Activated CD4-positive, alpha-beta T cell treated with anti-CD3 and anti-CD28 coated beads, Interleukin-2, amount 10 ng/mL, durations not matched to agents 24 days and 14 days (primary cell): Measurements from ENCODE around the gene ZSWIM8. TPM values are rescaled to one million over a fixed set of nuclear protein-coding genes. Genes with fewer than 3 reads are reported as not detected.
"Not testable (repeated sequence)": the region's sequence is repeated elsewhere in the genome, so short reads cannot be mapped to it uniquely, and the experiment has no call there.

ENCODE experiments used
- DNase-seq: peaks from one replicate; pipeline ENCODE4 v3.0.0; 2022
- H3K27ac Mint-ChIP-seq: one replicate; pipeline ENCODE4 v1.8.0; 2022; ENCODE audit warnings: mild to moderate bottlenecking, mixed read lengths
- H3K27me3 Mint-ChIP-seq: one replicate; pipeline ENCODE4 v1.8.0; 2022; ENCODE audit warnings: mixed read lengths
- H3K36me3 Mint-ChIP-seq: one replicate; pipeline ENCODE4 v1.8.0; 2022; ENCODE audit warnings: low read depth, mild to moderate bottlenecking, mixed read lengths
- H3K4me1 Mint-ChIP-seq: one replicate; pipeline ENCODE4 v1.8.0; 2021; ENCODE audit warnings: mixed read lengths
- H3K4me3 Mint-ChIP-seq: one replicate; pipeline ENCODE4 v1.8.0; 2022; ENCODE audit warnings: mild to moderate bottlenecking, moderate library complexity, mixed read lengths
- H3K9me3 Mint-ChIP-seq: one replicate; pipeline ENCODE4 v1.8.0; 2021; ENCODE audit warnings: mixed read lengths
- intact Hi-C: fragments of 100-400 bp; cut with micrococcal nuclease; formaldehyde crosslinking; loops from one replicate; pipeline ENCODE4 v1.15.1; 2023
- total RNA-seq: library from RNA; stranded (reverse); gene quantifications from 2 replicates; pipeline ENCODE4 v1.2.3, GENCODE V29; 2022

The ZSWIM8 gene
- total RNA-seq, 1 donor from 2014 or later = 50.8 TPM

DNA sequence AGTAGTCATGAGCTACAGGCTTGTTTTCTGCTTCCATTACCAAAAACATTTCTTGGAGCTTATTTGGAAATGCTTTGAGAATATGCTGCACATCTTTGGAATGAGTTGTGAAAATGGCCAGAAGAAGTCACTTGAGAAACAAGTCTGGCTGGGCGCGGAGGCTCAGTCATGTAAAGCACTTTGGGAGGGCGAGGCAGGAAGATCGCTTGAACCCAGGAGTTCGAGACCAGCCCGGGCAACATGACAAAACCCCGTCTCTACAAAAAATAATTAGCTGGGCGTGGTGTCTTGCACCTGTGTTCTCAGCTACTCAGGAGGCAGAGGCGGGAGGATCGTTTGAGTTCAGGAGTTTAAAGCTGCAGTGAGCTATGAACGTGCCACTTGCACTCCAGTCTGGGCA is 4.4 kb upstream of the ZSWIM8 start:
- Mint-ChIP-seq H3K27ac (peak overlapping the region; percentile 100), H3K9me3 (no peaks in the 10 kb centered on the region), H3K4me1 (peaks cover 39% of the 10 kb centered on the region), H3K36me3 (peaks cover 28% of the 10 kb centered on the region), H3K27me3 (no peaks in the 10 kb centered on the region), H3K4me3 (peak overlapping the region; percentile 100)
- DNase-seq = no peak
- intact Hi-C loops = loop anchor here (1.0 kb wide), 2 partner anchors 8 to 37 kb away; partner anchors contain the start of gene SEC24C

- peaks cover 44% of the 10 kb centered on the region for H3K4me1 Mint-ChIP-seq
- no peaks in the 10 kb centered on the region for H3K9me3 Mint-ChIP-seq
- H3K27me3 Mint-ChIP-seq = no peaks in the 10 kb centered on the region
- peak overlapping the region; percentile 100 for H3K4me3 Mint-ChIP-seq
- H3K36me3 Mint-ChIP-seq = peaks cover 31% of the 10 kb centered on the region
- intact Hi-C loops = loop anchor here (1.0 kb wide), 2 partner anchors 8 to 37 kb away; partner anchors contain the start of gene SEC24C
- no peak for DNase-seq
- peak overlapping the region; percentile 100 for H3K27ac Mint-ChIP-seq
Measured at GRCh38 chr10:73781548-73781878, 3.9 kb upstream of the ZSWIM8 start.

- Mint-ChIP-seq H3K27me3 (no peaks in the 10 kb centered on the region), H3K36me3 (peaks cover 27% of the 10 kb centered on the region), H3K4me3 (peak within 1 kb of the TSS; percentile 100), H3K9me3 (no peaks in the 10 kb centered on the region), H3K4me1 (peaks cover 44% of the 10 kb centered on the region), H3K27ac (peak within 1 kb of the TSS; percentile 100)
- peak; percentile 98 for DNase-seq
- intact Hi-C loops = loop anchor here (1.0 kb wide), 3 partner anchors 9 to 287 kb away; partner anchors contain the start of gene SEC24C
Measured at GRCh38 chr10:73781879-73782748, 3.3 kb upstream of the ZSWIM8 start, which contains the start of gene CHCHD1. Gene CHCHD1 (plus strand): TSS chr10:73782048. CDS start chr10:73782076, 28 bp downstream.

DNA sequence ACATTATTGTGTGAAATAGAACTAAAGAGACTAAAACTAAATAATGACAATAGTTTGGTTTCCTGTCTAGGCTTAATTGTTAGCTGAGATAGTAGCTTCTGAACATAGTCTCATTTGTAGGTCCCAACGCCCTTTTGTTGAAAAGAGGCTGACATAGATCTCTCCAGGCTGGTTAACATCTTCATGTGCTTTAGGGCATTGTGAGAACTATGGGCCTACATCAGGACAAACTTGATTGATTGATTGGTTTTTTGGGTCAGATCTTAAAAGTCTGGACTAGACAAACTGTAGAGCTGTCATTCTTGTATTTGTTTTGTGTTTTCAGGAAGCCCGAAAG is 2.7 kb upstream of the ZSWIM8 start:
- Mint-ChIP-seq H3K27me3 (no peaks in the 10 kb centered on the region), H3K4me3 (peak overlapping the region; percentile 100), H3K9me3 (no peaks in the 10 kb centered on the region), H3K27ac (peak overlapping the region; percentile 100), H3K4me1 (peaks cover 45% of the 10 kb centered on the region), H3K36me3 (peaks cover 24% of the 10 kb centered on the region)
- DNase-seq = no peak
- intact Hi-C loops = loop anchor here (1.0 kb wide), 1 partner anchor 287 kb away; no protein-coding TSS in a partner anchor

DNA sequence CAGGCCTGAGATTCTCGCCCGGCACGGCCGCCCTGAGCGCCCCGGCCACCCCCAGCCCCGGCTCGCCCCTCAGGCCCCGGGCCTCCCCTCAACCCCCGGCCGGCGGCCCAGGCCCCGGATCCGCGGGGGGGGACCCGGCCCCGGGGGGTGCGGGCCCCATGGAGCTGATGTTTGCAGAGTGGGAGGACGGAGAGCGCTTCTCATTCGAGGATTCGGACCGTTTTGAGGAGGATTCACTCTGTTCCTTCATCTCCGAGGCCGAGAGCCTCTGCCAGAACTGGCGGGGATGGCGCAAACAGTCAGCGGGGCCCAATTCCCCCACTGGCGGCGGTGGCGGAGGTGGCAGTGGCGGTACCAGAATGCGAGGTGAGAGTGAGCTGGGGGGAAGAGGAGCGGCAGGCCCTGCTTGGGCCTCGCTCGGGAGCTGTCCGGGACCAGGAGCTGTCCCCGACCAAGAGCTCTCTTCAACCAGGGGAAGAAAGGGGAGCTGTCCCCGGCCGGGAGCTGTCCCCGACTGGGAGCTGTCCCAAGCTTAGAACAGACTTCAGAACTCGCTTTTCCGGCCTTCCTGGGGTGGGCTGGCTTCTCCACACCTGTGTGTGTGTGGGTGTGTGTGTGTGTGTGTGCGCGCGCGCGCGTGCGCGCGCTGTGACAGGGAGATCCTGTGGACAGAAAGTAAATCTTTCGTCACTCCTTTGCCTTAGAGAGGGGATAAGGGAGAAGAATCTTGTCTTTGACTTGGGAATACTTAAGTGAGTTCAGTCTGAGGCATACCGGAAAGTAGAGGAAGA is 510 bp downstream of the ZSWIM8 start:
- peaks cover 23% of the 10 kb centered on the region for H3K36me3 Mint-ChIP-seq
- no peaks in the 10 kb centered on the region for H3K9me3 Mint-ChIP-seq
- intact Hi-C loops = loop anchor here (1.0 to 2.0 kb wide), 4 partner anchors 14 to 55 kb away; partner anchors contain the start of genes NDST2 and SEC24C
- H3K27ac Mint-ChIP-seq = peak overlapping the region; percentile 98
- peak overlapping the region; percentile 91 for H3K4me3 Mint-ChIP-seq
- H3K27me3 Mint-ChIP-seq = no peaks in the 10 kb centered on the region
- DNase-seq = peak; percentile 85
- peaks cover 34% of the 10 kb centered on the region for H3K4me1 Mint-ChIP-seq

- no peak for DNase-seq
- intact Hi-C loops = no loop called here
- peak overlapping the region; percentile 91 for H3K4me3 Mint-ChIP-seq
- peak overlapping the region; percentile 86 for H3K27ac Mint-ChIP-seq
- H3K4me1 Mint-ChIP-seq = peaks cover 31% of the 10 kb centered on the region
- H3K27me3 Mint-ChIP-seq = no peaks in the 10 kb centered on the region
- peaks cover 29% of the 10 kb centered on the region for H3K36me3 Mint-ChIP-seq
- no peaks in the 10 kb centered on the region for H3K9me3 Mint-ChIP-seq
Measured at GRCh38 chr10:73786512-73786885, 1.1 kb downstream of the ZSWIM8 start.

DNA sequence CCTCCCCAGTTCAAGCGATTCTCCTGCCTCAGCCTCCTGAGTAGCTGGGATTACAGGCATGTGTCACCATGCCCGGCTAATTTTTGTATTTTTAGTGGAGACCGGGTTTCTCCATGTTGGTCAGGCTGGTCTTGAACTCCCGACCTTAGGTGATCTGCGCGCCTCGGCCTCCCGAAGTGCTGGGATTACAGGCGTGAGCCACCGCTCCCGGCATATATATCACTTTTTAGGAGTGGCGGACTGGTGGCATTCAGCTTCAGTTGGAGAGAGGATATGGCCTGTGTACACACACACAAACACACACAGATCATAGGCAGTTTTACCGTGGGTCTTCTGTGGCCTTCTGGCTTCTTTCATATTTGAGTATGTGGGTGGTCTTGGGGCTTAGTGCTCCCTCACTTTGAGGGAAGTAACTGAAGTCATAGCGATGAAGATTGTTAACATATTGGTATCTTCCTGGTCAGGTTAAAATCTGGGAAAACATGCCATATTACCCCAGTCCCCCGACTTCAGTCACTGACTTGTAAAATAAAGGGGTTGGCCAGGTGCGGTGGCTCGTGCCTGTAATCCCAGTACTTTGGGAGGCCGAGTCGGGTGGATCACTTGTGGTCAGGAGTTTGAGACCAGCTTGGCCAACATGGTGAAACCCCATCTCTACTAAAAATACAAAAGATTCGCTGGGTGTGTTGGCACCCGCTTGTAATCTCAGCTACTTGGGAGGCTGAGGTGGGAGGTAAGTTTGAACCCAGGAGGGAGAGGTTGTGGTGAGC is 1.8 kb downstream of the ZSWIM8 start:
- peaks cover 28% of the 10 kb centered on the region for H3K36me3 Mint-ChIP-seq
- H3K9me3 Mint-ChIP-seq, H3K27me3 Mint-ChIP-seq, intact Hi-C loops, DNase-seq, H3K27ac Mint-ChIP-seq: not testable (repeated sequence)
- H3K4me3 Mint-ChIP-seq = peak overlapping the region; percentile 68
- peaks cover 29% of the 10 kb centered on the region for H3K4me1 Mint-ChIP-seq

- no peak overlapping the region for H3K4me3 Mint-ChIP-seq
Measured at GRCh38 chr10:73788864-73789658, 3.7 kb downstream of the ZSWIM8 start.

GRCh38 chr10:73789659-73790055 is 4.3 kb downstream of the ZSWIM8 start:
- H3K4me3 Mint-ChIP-seq = no peak overlapping the region
- intact Hi-C loops = no loop called here
- H3K4me1 Mint-ChIP-seq = peaks cover 18% of the 10 kb centered on the region
- H3K27ac Mint-ChIP-seq = no peak overlapping the region
- H3K27me3 Mint-ChIP-seq = no peaks in the 10 kb centered on the region
- DNase-seq = no peak
- H3K9me3 Mint-ChIP-seq = no peaks in the 10 kb centered on the region
- H3K36me3 Mint-ChIP-seq = peaks cover 48% of the 10 kb centered on the region

More at GRCh38 chr10:73788864-73789658, 3.7 kb downstream of the ZSWIM8 start:
- H3K27me3 Mint-ChIP-seq = no peaks in the 10 kb centered on the region
- intact Hi-C loops = no loop called here
- H3K36me3 Mint-ChIP-seq = peaks cover 42% of the 10 kb centered on the region
- H3K27ac Mint-ChIP-seq = no peak overlapping the region
- no peak for DNase-seq
- H3K9me3 Mint-ChIP-seq = no peaks in the 10 kb centered on the region
- H3K4me1 Mint-ChIP-seq = peaks cover 18% of the 10 kb centered on the region

GRCh38 chr10:73790886-73791625 is 5.7 kb downstream of the ZSWIM8 start:
- peaks cover 15% of the 10 kb centered on the region for H3K4me1 Mint-ChIP-seq
- peaks cover 55% of the 10 kb centered on the region for H3K36me3 Mint-ChIP-seq
- intact Hi-C loops = no loop called here
- no peaks in the 10 kb centered on the region for H3K27me3 Mint-ChIP-seq
- no peak for DNase-seq
- no peaks in the 10 kb centered on the region for H3K9me3 Mint-ChIP-seq
- H3K27ac Mint-ChIP-seq = no peak overlapping the region
- H3K4me3 Mint-ChIP-seq = no peak overlapping the region

DNA sequence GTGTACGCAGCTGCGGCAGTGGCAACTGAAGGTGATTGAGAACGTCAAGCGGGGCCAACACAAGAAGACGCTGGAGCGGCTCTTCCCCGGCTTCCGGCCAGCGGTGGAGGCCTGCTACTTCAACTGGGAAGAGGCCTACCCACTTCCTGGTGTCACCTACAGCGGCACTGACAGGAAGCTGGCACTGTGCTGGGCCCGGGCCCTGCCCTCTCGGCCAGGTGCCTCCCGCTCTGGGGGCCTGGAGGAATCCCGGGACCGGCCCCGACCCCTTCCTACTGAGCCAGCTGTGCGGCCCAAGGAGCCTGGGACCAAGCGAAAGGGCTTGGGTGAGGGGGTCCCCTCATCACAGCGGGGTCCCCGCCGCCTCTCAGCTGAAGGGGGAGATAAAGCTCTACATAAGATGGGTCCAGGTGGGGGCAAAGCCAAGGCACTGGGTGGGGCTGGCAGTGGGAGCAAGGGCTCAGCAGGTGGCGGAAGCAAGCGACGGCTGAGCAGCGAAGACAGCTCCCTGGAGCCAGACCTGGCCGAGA is 6.5 kb downstream of the ZSWIM8 start:
- no peaks in the 10 kb centered on the region for H3K9me3 Mint-ChIP-seq
- DNase-seq = no peak
- peaks cover 8% of the 10 kb centered on the region for H3K4me1 Mint-ChIP-seq
- H3K27me3 Mint-ChIP-seq = no peaks in the 10 kb centered on the region
- peak overlapping the region; percentile 34 for H3K27ac Mint-ChIP-seq
- peaks cover 58% of the 10 kb centered on the region for H3K36me3 Mint-ChIP-seq
- intact Hi-C loops = no loop called here
- no peak overlapping the region for H3K4me3 Mint-ChIP-seq

GRCh38 chr10:73793456-73793855 is 8.1 kb downstream of the ZSWIM8 start:
- Mint-ChIP-seq H3K27ac (no peak overlapping the region), H3K9me3 (no peaks in the 10 kb centered on the region), H3K4me1 (no peaks in the 10 kb centered on the region)

More at GRCh38 chr10:73793456-73793855, 8.1 kb downstream of the ZSWIM8 start:
- intact Hi-C loops = no loop called here
- H3K27me3 Mint-ChIP-seq = no peaks in the 10 kb centered on the region
- DNase-seq = no peak
- H3K36me3 Mint-ChIP-seq = peaks cover 69% of the 10 kb centered on the region
- H3K4me3 Mint-ChIP-seq = no peak overlapping the region
